Measurements from ENCODE around the gene CLCNKA.

Gene CLCNKA

GRCh38 chr1:16066245-16066644 lies 44.4 kb downstream of the CLCNKA start:
- DNase-seq, result no peak

DNA sequence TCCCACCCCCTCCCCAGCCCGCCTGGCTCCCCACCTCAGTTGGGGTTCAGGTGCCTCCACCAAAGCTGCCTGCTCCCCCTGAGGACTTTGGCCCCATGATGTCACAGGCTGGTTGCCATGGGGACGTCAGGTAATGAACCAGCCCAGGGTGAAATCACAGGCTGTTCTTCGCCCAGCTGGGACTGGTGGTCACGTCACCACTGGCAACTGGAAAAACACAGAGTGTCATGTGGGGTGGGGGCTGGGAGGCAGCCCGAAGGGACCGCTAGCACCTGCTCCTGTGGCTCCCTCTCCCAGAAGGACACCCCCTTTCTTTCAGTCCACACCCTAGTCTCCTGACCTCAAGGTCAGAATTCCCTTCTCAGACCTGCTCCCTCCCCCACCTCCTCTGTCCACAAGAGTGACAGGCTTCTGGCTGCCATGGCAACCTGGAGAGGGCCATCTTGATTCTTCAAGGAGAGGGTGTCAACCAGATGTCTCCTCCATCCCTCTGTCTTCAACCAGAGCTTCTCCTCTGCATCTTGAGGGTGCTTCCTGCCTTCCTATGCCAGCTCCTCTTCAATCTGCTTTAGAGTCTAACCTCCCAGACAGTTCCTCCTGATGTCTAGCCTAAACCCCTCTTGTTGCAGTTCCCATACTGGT lies 45.4 kb downstream of the CLCNKA start:
- peak; percentile 60 for DNase-seq

- DNase-seq, result no peak
These were observed 46.1 kb downstream of the CLCNKA start for GRCh38 chr1:16067933-16068332.

DNA sequence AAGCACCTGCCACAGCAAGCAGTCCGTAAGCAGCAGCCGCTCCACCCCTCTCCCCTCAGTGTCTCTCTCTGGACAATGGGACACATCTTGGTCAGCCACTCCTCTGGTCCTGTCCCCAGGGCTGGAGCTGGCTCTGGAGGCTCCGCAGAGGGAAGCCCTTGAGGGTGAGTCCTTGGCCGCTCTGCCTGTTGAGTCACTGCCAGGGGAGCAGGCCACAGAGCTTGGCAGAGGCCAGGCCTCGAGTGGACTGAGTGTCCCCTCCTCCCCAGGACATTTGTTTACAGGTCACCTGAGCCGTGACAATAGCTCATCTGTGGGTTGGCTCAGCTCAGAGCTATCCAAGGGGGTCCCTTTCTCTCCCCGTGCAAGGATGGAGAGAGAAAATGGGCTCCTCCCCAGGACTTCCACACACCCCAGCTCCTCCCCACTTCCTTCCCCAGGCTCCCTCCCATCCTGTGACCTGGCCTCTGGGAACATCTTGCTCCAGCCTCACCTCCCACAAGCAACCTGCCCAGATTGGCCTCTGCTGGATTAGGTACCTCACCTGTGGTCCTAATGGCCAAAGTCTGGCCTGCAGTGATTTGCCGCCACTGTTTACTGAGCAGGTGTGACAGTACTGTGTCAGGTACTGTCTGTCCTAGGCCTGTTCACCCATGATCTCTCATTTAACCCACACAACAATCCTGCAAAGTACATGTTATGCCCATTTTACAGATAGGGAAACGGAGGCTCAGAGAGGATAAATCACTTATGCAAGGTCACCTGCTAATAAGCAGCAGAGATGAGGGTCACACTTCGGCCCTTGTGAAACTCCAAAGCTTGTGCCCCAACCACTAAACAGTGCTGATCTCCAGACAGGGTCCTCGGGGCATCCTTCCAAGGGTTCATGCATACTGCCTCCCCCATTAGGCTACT lies 46.8 kb downstream of the CLCNKA start:
- DNase-seq, result no peak

GRCh38 chr1:16070640-16071355 lies 49.0 kb downstream of the CLCNKA start:
- DNase-seq, result no peak

DNA sequence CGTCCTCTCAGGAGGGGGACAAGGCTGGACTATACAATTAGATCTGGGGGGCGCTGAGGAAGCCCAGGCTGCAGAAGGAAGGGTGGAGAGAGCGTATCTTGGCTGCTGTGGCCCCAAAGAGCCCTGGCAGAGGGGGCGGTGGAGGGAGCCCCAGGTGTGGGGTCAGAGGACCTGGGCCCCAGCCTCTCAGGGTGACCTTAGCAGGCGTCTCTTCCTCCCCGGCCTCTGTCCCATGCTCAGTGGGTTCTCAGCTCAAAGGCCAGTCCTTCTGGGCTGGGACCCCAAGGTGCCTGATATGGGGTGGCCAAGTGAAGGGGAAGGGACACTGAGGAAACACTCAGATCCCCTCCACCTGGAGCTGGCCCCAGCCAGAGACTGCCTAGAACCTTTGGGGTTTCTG lies 49.8 kb downstream of the CLCNKA start:
- DNase-seq, result no peak

- DNase-seq, result no peak
These were observed 50.3 kb downstream of the CLCNKA start for GRCh38 chr1:16072095-16072494.

- DNase-seq, result no peak
These were observed 51.0 kb downstream of the CLCNKA start for GRCh38 chr1:16072616-16073484.

- DNase-seq, result no peak
These were observed 51.8 kb downstream of the CLCNKA start, which contains the start of gene FAM131C for GRCh38 chr1:16073490-16074119. Gene FAM131C, minus strand, starts transcription at chr1:16073651. Its CDS starts 209 bp downstream, at chr1:16073442.

DNA sequence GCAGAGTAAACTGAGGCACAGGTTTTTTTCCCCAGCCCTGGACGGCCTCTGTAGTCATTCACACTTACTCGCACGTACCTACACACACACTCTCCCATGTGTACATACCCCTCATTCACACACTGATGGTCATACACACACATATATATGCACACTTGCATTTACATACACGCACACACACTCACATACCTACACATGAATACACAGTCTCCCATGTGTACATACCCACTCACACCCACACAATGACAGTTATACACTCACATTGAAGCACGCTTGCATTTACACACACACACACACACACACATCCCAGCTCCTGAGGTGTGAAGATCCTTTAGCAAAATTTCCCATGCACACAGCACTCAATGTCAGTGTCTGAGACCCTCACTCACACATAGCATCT lies 52.4 kb downstream of the CLCNKA start:
- DNase-seq, result no peak

DNA sequence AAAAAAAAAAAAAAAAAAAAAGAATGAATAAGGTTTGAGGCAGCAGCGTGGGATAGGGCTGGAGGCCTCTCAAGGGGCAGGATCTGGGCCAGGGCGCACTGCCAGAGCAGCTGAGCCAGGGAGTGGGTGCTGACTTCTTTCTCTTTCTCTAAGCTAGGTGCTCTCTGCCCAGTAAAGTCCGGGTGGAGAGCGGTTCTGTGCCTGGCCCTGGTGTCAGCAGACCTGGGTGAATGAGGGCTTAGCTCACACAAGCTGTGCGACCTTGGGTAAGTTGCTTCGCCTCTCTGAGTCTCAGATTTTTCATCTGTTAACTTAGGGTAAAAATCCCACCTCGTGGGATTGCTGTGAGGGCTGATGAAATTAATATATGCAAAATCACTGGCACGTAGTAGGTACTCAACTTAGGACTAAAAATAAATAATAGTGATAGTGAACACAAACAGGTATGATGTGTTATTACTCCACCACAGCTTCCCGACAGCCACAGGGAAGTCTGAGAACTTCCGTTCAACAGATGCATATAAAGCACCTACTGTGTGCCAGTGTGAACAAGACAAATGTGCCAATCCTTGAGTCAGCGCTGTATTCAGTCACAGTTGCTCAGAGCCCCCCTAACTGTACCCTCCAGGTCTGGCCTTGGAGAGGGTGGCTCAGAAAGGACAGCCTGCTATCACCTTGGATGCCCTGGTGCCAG lies 53.6 kb downstream of the CLCNKA start:
- no peak for DNase-seq

DNA sequence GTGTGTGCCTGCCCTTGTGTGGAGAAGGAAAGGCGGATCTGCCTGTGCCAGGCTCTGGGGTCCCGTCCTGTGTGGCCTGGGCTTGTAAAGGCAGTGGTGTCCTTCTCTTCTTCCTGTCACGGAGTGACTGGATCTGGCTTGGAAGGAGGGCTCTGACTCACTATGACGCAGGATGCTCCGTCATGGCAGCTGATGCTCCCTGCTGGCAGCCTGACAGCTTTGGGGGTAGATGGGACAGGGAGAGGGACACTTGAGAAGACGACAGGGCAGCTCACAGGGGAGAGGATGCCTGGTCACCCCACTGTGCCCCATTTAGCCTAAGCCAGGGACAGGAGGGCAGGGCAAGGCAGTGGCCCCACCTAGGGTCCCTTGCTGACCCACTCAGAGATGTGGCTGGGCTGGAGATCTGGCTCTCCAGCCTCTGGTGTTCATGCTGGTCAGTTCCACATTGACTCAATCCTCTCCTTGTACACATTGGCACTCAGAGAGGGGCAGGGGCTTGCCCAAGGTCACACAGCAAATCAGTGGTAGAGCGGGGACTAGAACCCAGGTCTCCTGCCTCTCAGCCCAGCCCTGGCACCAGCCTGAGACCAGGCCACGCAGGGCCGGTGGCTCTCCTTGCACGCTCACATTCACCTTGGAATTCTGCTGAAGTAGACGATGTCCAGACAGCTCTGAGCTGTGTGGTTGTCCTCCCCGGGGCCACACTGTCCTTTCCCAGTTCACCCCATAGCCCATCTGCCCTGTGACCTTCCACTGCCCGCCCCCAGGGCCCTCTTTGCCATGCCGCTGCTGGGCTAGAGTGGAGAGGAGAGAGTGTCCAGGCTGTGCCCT lies 54.4 kb downstream of the CLCNKA start:
- no peak for DNase-seq

- DNase-seq, result no peak
These were observed 55.0 kb downstream of the CLCNKA start for GRCh38 chr1:16076865-16077238.

GRCh38 chr1:16077406-16078245 lies 55.8 kb downstream of the CLCNKA start:
- DNase-seq, result no peak

DNA sequence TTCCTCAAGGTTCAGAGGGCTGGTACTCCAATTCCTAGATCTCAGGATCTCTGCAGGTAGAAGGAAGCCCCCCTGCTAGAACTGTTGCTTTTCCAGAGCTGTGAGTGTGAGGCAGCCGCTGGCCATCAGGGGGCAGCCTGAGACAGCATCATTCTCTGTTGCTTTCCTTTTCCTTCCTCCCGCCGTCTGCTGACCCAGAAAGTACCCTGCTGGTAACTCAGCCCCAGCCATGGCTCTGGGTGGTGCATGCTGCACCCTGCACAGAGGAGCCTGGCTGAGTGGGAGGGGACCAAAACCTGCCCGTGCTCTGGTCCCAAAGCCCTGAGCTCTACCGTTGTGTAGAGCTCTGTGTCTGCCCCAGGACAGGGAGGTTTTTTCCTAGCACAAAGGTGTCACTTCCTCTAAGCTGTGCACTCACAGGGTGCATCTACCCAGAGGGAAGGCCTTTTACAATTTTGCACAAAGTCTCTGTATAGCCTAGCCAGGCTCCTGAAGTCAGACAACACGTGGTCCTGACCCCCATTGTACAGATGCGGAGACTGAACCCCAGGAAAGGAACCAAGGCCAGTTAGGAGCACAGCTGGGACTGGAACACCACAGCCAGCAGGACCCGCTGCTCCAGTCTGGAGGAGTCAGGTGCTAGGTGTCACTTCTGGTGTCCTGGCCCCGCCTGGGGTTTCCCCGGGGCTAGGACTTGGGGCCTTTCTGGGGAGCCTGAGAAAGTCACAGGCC lies 57.3 kb downstream of the CLCNKA start:
- peak; percentile 34 for DNase-seq

- no peak for DNase-seq
These were observed 58.8 kb downstream of the CLCNKA start for GRCh38 chr1:16080422-16081150.

- DNase-seq, result no peak
These were observed 59.8 kb downstream of the CLCNKA start for GRCh38 chr1:16081636-16082035.
